Type B pancreatic cell (in vitro differentiated cells): Measurements from ENCODE around the gene DTNB. TPM values are rescaled to one million over a fixed set of nuclear protein-coding genes. Genes with fewer than 3 reads are reported as not detected.

Experiments used
- DNase-seq: peaks from one replicate; pipeline ENCODE4 v3.0.0; 2021; ENCODE audit warnings: mixed read lengths; ENCODE audit not compliant: unreplicated experiment; ENCODE audit errors: extremely low spot score
- H3K27ac Mint-ChIP-seq: 2 replicates; pipeline ENCODE4 v1.8.0; 2021; ENCODE audit warnings: mild to moderate bottlenecking, mixed read lengths
- H3K27me3 Mint-ChIP-seq: 2 replicates; pipeline ENCODE4 v1.8.0; 2021; ENCODE audit warnings: mixed read lengths
- H3K36me3 Mint-ChIP-seq: 2 replicates; pipeline ENCODE4 v1.8.0; 2021; ENCODE audit warnings: mixed read lengths
- H3K4me1 Mint-ChIP-seq: one replicate; pipeline ENCODE4 v1.8.0; 2021; ENCODE audit warnings: mixed read lengths; ENCODE audit not compliant: unreplicated experiment
- H3K4me3 Mint-ChIP-seq: 2 replicates; pipeline ENCODE4 v1.8.0; 2021; ENCODE audit warnings: mild to moderate bottlenecking, mixed read lengths
- H3K9me3 Mint-ChIP-seq: 2 replicates; pipeline ENCODE4 v1.8.0; 2021; ENCODE audit warnings: mixed read lengths
- total RNA-seq: library from RNA; stranded (reverse); gene quantifications from 2 replicates; pipeline ENCODE4 v1.2.1, GENCODE V29; 2021; ENCODE audit warnings: low replicate concordance
- TF ChIP-seq, protein P1 (sequence below): fragments of 200-600 bp; sonication (generic); conservative IDR thresholded peaks from 2 replicates; pipeline ENCODE4 v1.5.0; 2021; ENCODE audit warnings: antibody characterized with exemption, mild to moderate bottlenecking

Gene DTNB
- total RNA-seq, 1 donor from 2014 or later, result 28.6 TPM

GRCh38 chr2:25362049-25362433, 311.3 kb downstream of the DTNB start:
- TF ChIP-seq, protein P1, sequence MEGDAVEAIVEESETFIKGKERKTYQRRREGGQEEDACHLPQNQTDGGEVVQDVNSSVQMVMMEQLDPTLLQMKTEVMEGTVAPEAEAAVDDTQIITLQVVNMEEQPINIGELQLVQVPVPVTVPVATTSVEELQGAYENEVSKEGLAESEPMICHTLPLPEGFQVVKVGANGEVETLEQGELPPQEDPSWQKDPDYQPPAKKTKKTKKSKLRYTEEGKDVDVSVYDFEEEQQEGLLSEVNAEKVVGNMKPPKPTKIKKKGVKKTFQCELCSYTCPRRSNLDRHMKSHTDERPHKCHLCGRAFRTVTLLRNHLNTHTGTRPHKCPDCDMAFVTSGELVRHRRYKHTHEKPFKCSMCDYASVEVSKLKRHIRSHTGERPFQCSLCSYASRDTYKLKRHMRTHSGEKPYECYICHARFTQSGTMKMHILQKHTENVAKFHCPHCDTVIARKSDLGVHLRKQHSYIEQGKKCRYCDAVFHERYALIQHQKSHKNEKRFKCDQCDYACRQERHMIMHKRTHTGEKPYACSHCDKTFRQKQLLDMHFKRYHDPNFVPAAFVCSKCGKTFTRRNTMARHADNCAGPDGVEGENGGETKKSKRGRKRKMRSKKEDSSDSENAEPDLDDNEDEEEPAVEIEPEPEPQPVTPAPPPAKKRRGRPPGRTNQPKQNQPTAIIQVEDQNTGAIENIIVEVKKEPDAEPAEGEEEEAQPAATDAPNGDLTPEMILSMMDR, result peak; percentile 99
- Mint-ChIP-seq H3K36me3 (no peaks in the 10 kb centered on the region), H3K9me3 (no peaks in the 10 kb centered on the region), H3K27ac (peak overlapping the region; percentile 7), H3K4me3 (peak overlapping the region; percentile 65), H3K4me1 (peaks cover 11% of the 10 kb centered on the region), H3K27me3 (peaks cover 3% of the 10 kb centered on the region)
- DNase-seq, result peak; percentile 95

DNA sequence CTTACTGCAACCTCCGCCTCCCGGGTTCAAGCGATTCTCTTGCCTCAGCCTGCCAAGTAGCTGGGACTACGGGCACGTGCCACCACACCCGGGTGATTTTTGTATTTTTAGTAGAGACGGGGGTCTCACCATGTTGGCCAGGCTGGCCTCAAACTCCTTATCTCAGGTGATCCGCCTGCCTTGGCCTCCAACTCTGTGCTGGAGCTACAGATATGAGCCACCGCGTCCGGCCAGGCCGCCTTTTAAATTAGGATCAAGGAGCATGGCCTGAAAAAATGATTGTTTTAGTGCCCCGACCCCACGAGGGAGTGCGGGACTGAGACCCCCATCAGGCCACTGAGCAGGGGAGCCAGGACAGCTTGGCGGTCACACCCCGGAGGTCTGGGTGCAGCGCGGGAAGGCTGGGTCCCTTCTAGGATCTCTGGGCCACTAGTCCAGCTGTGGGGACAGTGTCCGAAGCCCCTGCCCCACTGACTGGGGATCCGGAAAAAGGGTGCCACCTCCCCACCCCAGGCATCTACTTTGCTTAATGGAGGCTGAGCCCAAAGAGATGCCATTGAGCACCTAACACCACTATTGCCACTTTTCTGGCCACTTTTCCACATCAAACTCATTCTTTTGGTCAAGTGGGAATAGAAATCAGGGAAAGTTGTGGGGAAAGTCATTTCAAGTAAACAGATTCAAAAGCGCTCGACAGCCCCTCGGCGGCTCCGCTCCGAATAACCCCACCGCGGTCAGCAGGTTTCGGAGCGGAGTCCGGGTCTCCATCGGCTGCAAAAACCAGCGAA, 311.9 kb downstream of the DTNB start:
- DNase-seq, result no peak
- no peaks in the 10 kb centered on the region for H3K9me3 Mint-ChIP-seq
- H3K27ac Mint-ChIP-seq, result peak overlapping the region; percentile 7
- no peaks in the 10 kb centered on the region for H3K36me3 Mint-ChIP-seq
- TF ChIP-seq, protein P1, result no peak
- peak overlapping the region; percentile 65 for H3K4me3 Mint-ChIP-seq
- peaks cover 11% of the 10 kb centered on the region for H3K4me1 Mint-ChIP-seq
- H3K27me3 Mint-ChIP-seq, result peaks cover 3% of the 10 kb centered on the region

DNA sequence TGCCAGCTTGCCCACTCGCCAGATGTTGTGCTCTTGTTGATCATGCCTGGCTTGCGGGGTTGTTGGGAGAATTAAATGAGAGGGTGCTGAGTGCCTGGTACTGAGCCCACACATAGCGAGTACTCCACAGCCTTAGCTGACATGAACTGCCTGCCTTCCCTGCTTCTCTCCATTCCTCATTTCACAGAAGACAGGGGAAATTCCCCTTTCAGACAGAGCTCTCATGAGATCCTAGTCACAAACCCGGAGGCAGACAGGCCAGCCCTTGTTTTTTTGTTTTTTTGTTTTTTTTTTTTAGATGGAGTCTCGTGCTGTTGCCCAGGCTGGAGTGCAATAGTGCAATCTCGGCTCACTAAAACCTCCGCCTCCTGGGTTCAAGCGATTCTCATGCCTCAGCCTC, 314.5 kb downstream of the DTNB start:
- no peak for DNase-seq
- Mint-ChIP-seq H3K27ac (no peak overlapping the region), H3K27me3 (peaks cover 3% of the 10 kb centered on the region), H3K36me3 (no peaks in the 10 kb centered on the region), H3K9me3 (no peaks in the 10 kb centered on the region), H3K4me1 (peaks cover 11% of the 10 kb centered on the region), H3K4me3 (no peak overlapping the region)
- TF ChIP-seq, protein P1, result no peak

DNA sequence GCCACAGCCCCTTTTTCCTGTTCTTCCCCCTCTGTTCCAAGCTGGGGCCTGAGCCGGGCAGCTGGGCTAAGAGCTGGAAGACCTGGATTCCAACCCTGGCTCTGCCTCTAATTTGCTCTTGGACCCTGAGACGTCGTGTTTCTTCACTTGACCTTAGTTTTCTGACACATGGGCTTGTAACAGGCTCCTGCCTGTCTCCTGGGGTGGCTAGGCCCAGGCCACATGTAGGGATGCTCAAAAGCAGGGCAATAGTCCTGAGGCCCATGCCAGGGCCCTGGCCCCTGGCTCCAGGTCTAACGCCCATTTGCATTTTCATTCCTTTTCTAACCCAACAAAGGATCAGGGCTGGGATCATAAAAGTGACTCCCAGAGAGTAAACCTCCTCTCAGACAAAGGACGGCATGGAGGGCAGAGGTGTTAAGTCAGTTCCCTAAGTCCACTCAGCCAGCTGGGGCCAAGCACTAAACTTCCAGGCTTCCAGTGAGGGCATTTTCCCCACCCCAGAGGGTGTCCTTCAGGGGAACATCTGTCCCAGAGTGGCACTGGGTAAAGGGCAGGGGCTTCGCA, 315.0 kb downstream of the DTNB start:
- Mint-ChIP-seq H3K9me3 (no peaks in the 10 kb centered on the region), H3K27me3 (peaks cover 3% of the 10 kb centered on the region), H3K4me1 (peaks cover 11% of the 10 kb centered on the region), H3K4me3 (no peak overlapping the region), H3K27ac (no peak overlapping the region), H3K36me3 (no peaks in the 10 kb centered on the region)
- no peak for DNase-seq
- TF ChIP-seq, protein P1, result no peak

DNA sequence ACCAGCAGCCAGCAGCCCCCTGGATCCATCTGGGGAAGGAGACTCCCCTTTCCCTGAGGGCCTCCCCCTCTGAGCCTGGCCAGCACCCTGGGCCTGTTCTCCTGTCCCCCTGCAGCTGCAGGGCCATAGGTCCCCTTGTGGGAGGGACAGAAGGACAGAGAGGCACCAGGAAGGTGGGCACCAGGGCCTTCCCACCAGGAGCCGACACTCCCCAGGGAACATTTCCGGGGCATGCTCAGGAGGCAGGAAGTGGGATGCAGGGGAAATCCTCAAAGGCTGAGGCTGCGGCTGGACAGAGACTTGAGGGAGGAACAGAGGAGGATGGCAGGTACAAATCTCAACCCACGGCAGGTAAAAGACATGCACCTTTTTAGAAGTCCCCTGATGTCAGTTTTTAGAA, 317.3 kb downstream of the DTNB start:
- H3K4me1 Mint-ChIP-seq, result no peaks in the 10 kb centered on the region
- TF ChIP-seq, protein P1, result no peak
- no peak overlapping the region for H3K27ac Mint-ChIP-seq
- H3K4me3 Mint-ChIP-seq, result no peak overlapping the region
- H3K9me3 Mint-ChIP-seq, result no peaks in the 10 kb centered on the region
- DNase-seq, result no peak
- H3K27me3 Mint-ChIP-seq, result no peaks in the 10 kb centered on the region
- no peaks in the 10 kb centered on the region for H3K36me3 Mint-ChIP-seq
